ENCODE results near the gene HK1. TPM values are rescaled to one million over a fixed set of nuclear protein-coding genes. Genes with fewer than 3 reads are reported as not detected.

Gene HK1
- total and polyA plus RNA-seq, 2 donors (not counting 1 experiment from before 2014, with no cell fraction given): 24.7 to 40.8 TPM

GRCh38 chr10:69366738-69367137, 88.4 kb downstream of the HK1 start:
- H3K4me2 ChIP-seq (replicated peaks; ENCODE audit: low read depth, low read length, poor library complexity, severe bottlenecking): no peak overlapping the region
- H3K27ac ChIP-seq (ENCODE audit: low read length in 2 of 2): no peak overlapping the region
- 97% methylated on average over 4 of the region's 5 CpGs for WGBS (ENCODE audit: insufficient coverage)
- no peaks in the 10 kb centered on the region for H3K27me3 Mint-ChIP-seq
- intact Hi-C loops (cut with micrococcal nuclease): no loop called here
- no peak overlapping the region for H3K4me3 Mint-ChIP-seq
- H3K9ac ChIP-seq (ENCODE audit: low read length): no peak overlapping the region
- H3K79me2 ChIP-seq (ENCODE audit: control insufficient read depth, insufficient read depth, low read length): peaks cover 9% of the 10 kb centered on the region
- ATAC-seq (ENCODE audit: low read depth) (no peak), DNase-seq (no peak)
- no peaks in the 10 kb centered on the region for H3K4me1 ChIP-seq (ENCODE audit: control insufficient read depth in 2 of 2, insufficient read depth in 2 of 2, low read length in 2 of 2)
- CTCF ChIA-PET: no interaction called here
- H2AFZ ChIP-seq (ENCODE audit: insufficient read depth, low read depth, low read length, poor library complexity, severe bottlenecking): no peak overlapping the region
- H4K20me1 ChIP-seq (ENCODE audit: control insufficient read depth, insufficient read depth, low read length, poor library complexity, severe bottlenecking): peaks cover 5% of the 10 kb centered on the region
- no peaks in the 10 kb centered on the region for H3K9me3 ChIP-seq (ENCODE audit: control extremely low read depth in 1 of 3, control insufficient read depth in 2 of 3, insufficient read depth in 1 of 3, low read length in 2 of 3)
- no peaks in the 10 kb centered on the region for H3K9me3 Mint-ChIP-seq (ENCODE audit: insufficient read depth)
- POLR2A ChIA-PET: no interaction called here
- no peaks in the 10 kb centered on the region for H3K27me3 ChIP-seq (replicated peaks in 1 of 4; ENCODE audit: control extremely low read depth in 1 of 4, control insufficient read depth in 3 of 4, insufficient read depth in 4 of 4, low read length in 3 of 4)
- no peak overlapping the region for H3K4me3 ChIP-seq (ENCODE audit: control extremely low read depth in 1 of 5, extremely low read depth in 1 of 5, insufficient read depth in 1 of 5, low read depth in 2 of 5, low read length in 4 of 5)
- TF ChIP-seq, protein P1, sequence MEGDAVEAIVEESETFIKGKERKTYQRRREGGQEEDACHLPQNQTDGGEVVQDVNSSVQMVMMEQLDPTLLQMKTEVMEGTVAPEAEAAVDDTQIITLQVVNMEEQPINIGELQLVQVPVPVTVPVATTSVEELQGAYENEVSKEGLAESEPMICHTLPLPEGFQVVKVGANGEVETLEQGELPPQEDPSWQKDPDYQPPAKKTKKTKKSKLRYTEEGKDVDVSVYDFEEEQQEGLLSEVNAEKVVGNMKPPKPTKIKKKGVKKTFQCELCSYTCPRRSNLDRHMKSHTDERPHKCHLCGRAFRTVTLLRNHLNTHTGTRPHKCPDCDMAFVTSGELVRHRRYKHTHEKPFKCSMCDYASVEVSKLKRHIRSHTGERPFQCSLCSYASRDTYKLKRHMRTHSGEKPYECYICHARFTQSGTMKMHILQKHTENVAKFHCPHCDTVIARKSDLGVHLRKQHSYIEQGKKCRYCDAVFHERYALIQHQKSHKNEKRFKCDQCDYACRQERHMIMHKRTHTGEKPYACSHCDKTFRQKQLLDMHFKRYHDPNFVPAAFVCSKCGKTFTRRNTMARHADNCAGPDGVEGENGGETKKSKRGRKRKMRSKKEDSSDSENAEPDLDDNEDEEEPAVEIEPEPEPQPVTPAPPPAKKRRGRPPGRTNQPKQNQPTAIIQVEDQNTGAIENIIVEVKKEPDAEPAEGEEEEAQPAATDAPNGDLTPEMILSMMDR (IDR thresholded peaks at IDR 0.05): no peak
- no peak for TF ChIP-seq EZH2 (IDR thresholded peaks at IDR 0.05; ENCODE audit: borderline replicate concordance, insufficient read depth, low read depth, low read length, poor library complexity, severe bottlenecking)
- H3K27ac Mint-ChIP-seq: no peak overlapping the region
- H3K36me3 ChIP-seq (replicated peaks in 1 of 2; ENCODE audit: control extremely low read depth in 1 of 2, control insufficient read depth in 1 of 2, extremely low read depth in 1 of 2, insufficient read depth in 2 of 2, low read length in 1 of 2): peaks cover 8 to 83% of the 10 kb centered on the region in 2 experiments
- H3K4me1 Mint-ChIP-seq: no peaks in the 10 kb centered on the region

- H3K27ac ChIP-seq (ENCODE audit: low read length in 2 of 2): no peak overlapping the region
- H3K9me3 ChIP-seq (ENCODE audit: control extremely low read depth in 1 of 3, control insufficient read depth in 2 of 3, insufficient read depth in 1 of 3, low read length in 2 of 3): no peaks in the 10 kb centered on the region
- WGBS (ENCODE audit: insufficient coverage): 100% methylated on average over 4 of the region's 4 CpGs
- no peak overlapping the region for H3K4me2 ChIP-seq (replicated peaks; ENCODE audit: low read depth, low read length, poor library complexity, severe bottlenecking)
- ATAC-seq (ENCODE audit: low read depth) (no peak), DNase-seq (no peak)
- H3K4me1 Mint-ChIP-seq: no peaks in the 10 kb centered on the region
- H3K27me3 ChIP-seq (replicated peaks in 1 of 4; ENCODE audit: control extremely low read depth in 1 of 4, control insufficient read depth in 3 of 4, insufficient read depth in 4 of 4, low read length in 3 of 4): no peaks in the 10 kb centered on the region
- peaks cover 9% of the 10 kb centered on the region for H3K79me2 ChIP-seq (ENCODE audit: control insufficient read depth, insufficient read depth, low read length)
- no peak overlapping the region for H3K4me3 ChIP-seq (ENCODE audit: control extremely low read depth in 1 of 5, extremely low read depth in 1 of 5, insufficient read depth in 1 of 5, low read depth in 2 of 5, low read length in 4 of 5)
- POLR2A ChIA-PET: no interaction called here
- peaks cover 8 to 82% of the 10 kb centered on the region in 2 experiments for H3K36me3 ChIP-seq (replicated peaks in 1 of 2; ENCODE audit: control extremely low read depth in 1 of 2, control insufficient read depth in 1 of 2, extremely low read depth in 1 of 2, insufficient read depth in 2 of 2, low read length in 1 of 2)
- H3K9me3 Mint-ChIP-seq (ENCODE audit: insufficient read depth): no peaks in the 10 kb centered on the region
- H4K20me1 ChIP-seq (ENCODE audit: control insufficient read depth, insufficient read depth, low read length, poor library complexity, severe bottlenecking): peaks cover 5% of the 10 kb centered on the region
- no peak overlapping the region for H2AFZ ChIP-seq (ENCODE audit: insufficient read depth, low read depth, low read length, poor library complexity, severe bottlenecking)
- H3K4me1 ChIP-seq (ENCODE audit: control insufficient read depth in 2 of 2, insufficient read depth in 2 of 2, low read length in 2 of 2): no peaks in the 10 kb centered on the region
- no peaks in the 10 kb centered on the region for H3K27me3 Mint-ChIP-seq
- H3K4me3 Mint-ChIP-seq: no peak overlapping the region
- intact Hi-C loops (cut with micrococcal nuclease): no loop called here
- no peak overlapping the region for H3K27ac Mint-ChIP-seq
- no peak overlapping the region for H3K9ac ChIP-seq (ENCODE audit: low read length)
- CTCF ChIA-PET: no interaction called here
- TF ChIP-seq EZH2 (IDR thresholded peaks at IDR 0.05; ENCODE audit: borderline replicate concordance, insufficient read depth, low read depth, low read length, poor library complexity, severe bottlenecking): no peak
- TF ChIP-seq, protein P1 (IDR thresholded peaks at IDR 0.05): no peak
Observed at GRCh38 chr10:69367469-69367868, 89.2 kb downstream of the HK1 start.
